ENCODE results near the gene ASTE1.
A peak's percentile ranks its signal among the peaks of the same experiment; 100 is the strongest.
"Not testable (repeated sequence)": the region's sequence is repeated elsewhere in the genome, so short reads cannot be mapped to it uniquely, and the experiment has no call there.

The ASTE1 gene

GRCh38 chr3:131026321-131027151 lies at the start of gene ASTE1, which contains the start of gene NEK11:
Gene ASTE1, minus strand, starts transcription at chr3:131026825. Its CDS starts 1,519 bp downstream, at chr3:131025306.
Gene NEK11, plus strand, starts transcription at chr3:131026877. Its CDS starts 2,832 bp downstream, at chr3:131029709.
- peak; percentile 82 for DNase-seq (ENCODE audit: low spot score)

GRCh38 chr3:131075632-131076328 lies 49.2 kb upstream of the ASTE1 start:
- DNase-seq (ENCODE audit: low spot score) = no peak

- DNase-seq (ENCODE audit: low spot score) = no peak
These were observed 46.2 kb upstream of the ASTE1 start for GRCh38 chr3:131072845-131073244.

GRCh38 chr3:131072099-131072559 lies 45.5 kb upstream of the ASTE1 start:
- DNase-seq (ENCODE audit: low spot score) = no peak

GRCh38 chr3:131067983-131068382 lies 41.4 kb upstream of the ASTE1 start:
- DNase-seq (ENCODE audit: low spot score) = no peak

- peak; percentile 8 for DNase-seq (ENCODE audit: low spot score)
These were observed 26.6 kb upstream of the ASTE1 start for GRCh38 chr3:131053043-131053859.

- DNase-seq (ENCODE audit: low spot score) = no peak
These were observed 23.4 kb upstream of the ASTE1 start for GRCh38 chr3:131050001-131050400.

GRCh38 chr3:131048030-131048429 lies 21.4 kb upstream of the ASTE1 start:
- DNase-seq (ENCODE audit: low spot score) = no peak

- DNase-seq (ENCODE audit: low spot score) = no peak
These were observed 21.0 kb upstream of the ASTE1 start for GRCh38 chr3:131047582-131047981.

- not testable (repeated sequence) for DNase-seq (ENCODE audit: low spot score)
These were observed 15.8 kb upstream of the ASTE1 start for GRCh38 chr3:131042271-131042985.

- no peak for DNase-seq (ENCODE audit: low spot score)
These were observed 11.7 kb upstream of the ASTE1 start for GRCh38 chr3:131038326-131038725.

GRCh38 chr3:131036986-131037385 lies 10.4 kb upstream of the ASTE1 start:
- DNase-seq (ENCODE audit: low spot score) = no peak

- DNase-seq (ENCODE audit: low spot score) = no peak
These were observed 9.7 kb upstream of the ASTE1 start for GRCh38 chr3:131036200-131036816.

- peak; percentile 47 for DNase-seq (ENCODE audit: low spot score)
These were observed 7.0 kb upstream of the ASTE1 start for GRCh38 chr3:131033480-131034080.

- DNase-seq (ENCODE audit: low spot score) = no peak
These were observed 5.0 kb upstream of the ASTE1 start for GRCh38 chr3:131031660-131032059.

- DNase-seq (ENCODE audit: low spot score) = no peak
These were observed 2.2 kb upstream of the ASTE1 start for GRCh38 chr3:131028844-131029243.

- no peak for DNase-seq (ENCODE audit: low spot score)
These were observed 1.1 kb downstream of the ASTE1 start for GRCh38 chr3:131025539-131025938.

GRCh38 chr3:131020122-131020693 lies 6.4 kb downstream of the ASTE1 start:
- DNase-seq (ENCODE audit: low spot score) = no peak

- DNase-seq (ENCODE audit: low spot score) = no peak
These were observed 7.7 kb downstream of the ASTE1 start for GRCh38 chr3:131018970-131019369.

- DNase-seq (ENCODE audit: low spot score) = no peak
These were observed 16.9 kb downstream of the ASTE1 start for GRCh38 chr3:131009698-131010097.

All from cerebellar cortex (tissue), 1 donor.